ENCODE results near the gene CHRNB4. TPM values are rescaled to one million over a fixed set of nuclear protein-coding genes. Genes with fewer than 3 reads are reported as not detected.

The CHRNB4 gene
- total and polyA plus RNA-seq, 10 of the 15 experiments (the other 5 are each of a cell fraction or from before 2014, with no cell fraction given), result 0.10 TPM; not detected in 9

GRCh38 chr15:78640527-78641101 lies 396 bp downstream of the CHRNB4 start:
- Histone ChIP-seq H3K4me3 (no peak overlapping the region), H2AFZ (ENCODE audit: control insufficient read depth, low read depth, low read length) (peak overlapping the region; percentile 23), H3K27me3 (replicated peaks in 1 of 2; ENCODE audit: control insufficient read depth in 2 of 2, insufficient read depth in 2 of 2, low read length in 1 of 2) (peaks cover 3 to 4% of the 10 kb centered on the region in 2 experiments; a peak in 3 of 4 replicates), H3K79me2 (ENCODE audit: control insufficient read depth, insufficient read depth, low read length) (no peaks in the 10 kb centered on the region), H3K4me1 (ENCODE audit: control insufficient read depth, insufficient read depth, low read length) (no peaks in the 10 kb centered on the region), H3K36me3 (ENCODE audit: control insufficient read depth in 2 of 2, insufficient read depth in 2 of 2, low read length in 1 of 2) (no peaks in the 10 kb centered on the region; a peak in 1 of 4 replicates), H4K20me1 (ENCODE audit: control insufficient read depth, insufficient read depth) (no peaks in the 10 kb centered on the region), H3K4me2 (ENCODE audit: control insufficient read depth, insufficient read depth) (peak overlapping the region; percentile 71), H3K27ac (ENCODE audit: control insufficient read depth, insufficient read depth) (no peak overlapping the region), H3K9me3 (replicated peaks; ENCODE audit: control insufficient read depth, insufficient read depth, low read length) (no peaks in the 10 kb centered on the region), H3K9ac (ENCODE audit: control insufficient read depth, insufficient read depth, low read length) (no peak overlapping the region)
- TF ChIP-seq SMC3 (IDR thresholded peaks at IDR 0.05; ENCODE audit: borderline replicate concordance, low read length) (no peak), EGR1 (IDR thresholded peaks at IDR 0.05; ENCODE audit: borderline replicate concordance in 1 of 2, low read depth in 2 of 2, low read length in 2 of 2) (0 out of 3 replicates have a peak, but pooled peaks of 1 of the 2 experiments have one; percentile 45)
- SMC1A ChIA-PET (ENCODE audit: uncharacterized antibody, unreplicated experiment), result interaction anchor here (0.8 to 4.0 kb wide), 2 partner anchors 68 to 71 kb away, joined by 3 to 24 read pairs; no protein-coding TSS in a partner anchor
- RAD21 ChIA-PET (ENCODE audit: unreplicated experiment), result interaction anchor here (3.0 kb wide), 1 partner anchor 69 kb away, joined by 19 read pairs; no protein-coding TSS in a partner anchor
- peak; percentile 18 for ATAC-seq
- CTCF ChIA-PET, result interaction anchor here (2.0 to 7.3 kb wide), 3 partner anchors 69 to 110 kb away, joined by 5 to 95 read pairs (median 6); no protein-coding TSS in a partner anchor
- BruUV-seq (replicated peaks), result no TSS peak
- in situ Hi-C loops (cut with MboI) (no loop called here), intact Hi-C loops (cut with micrococcal nuclease; ENCODE audit: unreplicated experiment) (no loop called here)
- POLR2A ChIA-PET, result no interaction called here
- DNase-seq (ENCODE audit: low read depth, low spot score), result no peak
- WGBS (ENCODE audit: insufficient coverage, insufficient replicate concordance, low lambda C conversion rate, missing lambda C conversion rate), result 16% methylated on average over 21 of the region's 32 CpGs
- FAIRE-seq, result no peak

- Histone ChIP-seq H4K20me1 (ENCODE audit: control insufficient read depth, insufficient read depth) (no peaks in the 10 kb centered on the region), H3K79me2 (ENCODE audit: control insufficient read depth, insufficient read depth, low read length) (no peaks in the 10 kb centered on the region), H3K4me1 (ENCODE audit: control insufficient read depth, insufficient read depth, low read length) (no peaks in the 10 kb centered on the region), H3K9me3 (replicated peaks; ENCODE audit: control insufficient read depth, insufficient read depth, low read length) (no peaks in the 10 kb centered on the region; the same call in 2 of the 3 replicates), H3K27ac (ENCODE audit: control insufficient read depth, insufficient read depth) (no peak overlapping the region), H2AFZ (ENCODE audit: control insufficient read depth, low read depth, low read length) (no peak overlapping the region), H3K27me3 (replicated peaks in 1 of 2; ENCODE audit: control insufficient read depth in 2 of 2, insufficient read depth in 2 of 2, low read length in 1 of 2) (peaks cover 3 to 4% of the 10 kb centered on the region in 2 experiments; a peak in 3 of 4 replicates), H3K4me3 (no peak overlapping the region), H3K9ac (ENCODE audit: control insufficient read depth, insufficient read depth, low read length) (no peak overlapping the region), H3K36me3 (ENCODE audit: control insufficient read depth in 2 of 2, insufficient read depth in 2 of 2, low read length in 1 of 2) (no peaks in the 10 kb centered on the region; a peak in 1 of 4 replicates), H3K4me2 (ENCODE audit: control insufficient read depth, insufficient read depth) (no peak overlapping the region)
- ChIA-PET RAD21 (ENCODE audit: unreplicated experiment) (interaction anchor here (1.2 to 3.0 kb wide), 4 partner anchors 18 to 71 kb away, joined by 4 to 19 read pairs (median 6); partner anchors contain the start of gene CHRNA3), POLR2A (interaction anchor here (0.6 kb wide), 1 partner anchor 9 kb away, joined by 5 read pairs; no protein-coding TSS in a partner anchor), CTCF (interaction anchor here (0.8 to 7.3 kb wide), 14 partner anchors 14 to 330 kb away, joined by 3 to 95 read pairs (median 4); no protein-coding TSS in a partner anchor), SMC1A (ENCODE audit: uncharacterized antibody, unreplicated experiment) (interaction anchor here (0.9 to 4.0 kb wide), 3 partner anchors 14 to 112 kb away, joined by 3 to 24 read pairs (median 3); no protein-coding TSS in a partner anchor)
- no TSS peak for BruUV-seq (replicated peaks)
- peak; percentile 85 for FAIRE-seq
- no peak for DNase-seq (ENCODE audit: low read depth, low spot score)
- intact Hi-C loops (cut with micrococcal nuclease; ENCODE audit: unreplicated experiment) (loop anchor here (1.0 kb wide), 1 partner anchor 71 kb away; no protein-coding TSS in a partner anchor), in situ Hi-C loops (cut with MboI) (no loop called here)
- ATAC-seq, result peak; percentile 84
- 14% methylated on average over 4 of the region's 4 CpGs for whole genome bisulfite sequencing (ENCODE audit: insufficient coverage, insufficient replicate concordance, low lambda C conversion rate, missing lambda C conversion rate)
- TF ChIP-seq KDM1A (IDR thresholded peaks at IDR 0.05; ENCODE audit: borderline replicate concordance) (no peak), MTA3 (IDR thresholded peaks at IDR 0.05; ENCODE audit: borderline replicate concordance, low read length) (no peak), RAD21 (IDR thresholded peaks at IDR 0.05; ENCODE audit: insufficient read depth, low read depth, low read length) (peak; percentile 60), SP1 (IDR thresholded peaks at IDR 0.05; ENCODE audit: low read depth, low read length) (no peak), SMAD5 (IDR thresholded peaks at IDR 0.05; ENCODE audit: low read depth) (no peak), E2F8 (IDR thresholded peaks at IDR 0.05; ENCODE audit: low read depth, partially characterized antibody) (no peak)
Observed at GRCh38 chr15:78638658-78639314, 2.2 kb downstream of the CHRNB4 start.
